Fibroblast of the conjunctiva (primary cell): Measurements from ENCODE around the gene NALCN.

Source experiments
- DNase-seq: peaks from one replicate; pipeline ENCODE4 v3.0.0-alpha.2; 2010; ENCODE audit warnings: low read depth

The NALCN gene

GRCh38 chr13:101416181-101417042 is at the start of gene NALCN:
NALCN (minus strand) TSS chr13:101416508; CDS start chr13:101399126, 17,382 bp downstream.
- no peak for DNase-seq

- DNase-seq: peak; percentile 30
Observed at GRCh38 chr13:101465877-101466276, 49.6 kb upstream of the NALCN start.

GRCh38 chr13:101457176-101457575 is 40.9 kb upstream of the NALCN start:
- DNase-seq: no peak

- peak; percentile 77 for DNase-seq
Observed at GRCh38 chr13:101455863-101456262, 39.6 kb upstream of the NALCN start.

GRCh38 chr13:101454767-101455166 is 38.5 kb upstream of the NALCN start:
- no peak for DNase-seq

- no peak for DNase-seq
Observed at GRCh38 chr13:101453784-101454201, 37.5 kb upstream of the NALCN start.

GRCh38 chr13:101452519-101453485 is 36.5 kb upstream of the NALCN start, which contains the start of gene ITGBL1:
ITGBL1 (plus strand) TSS chr13:101452675; CDS start chr13:101452834, 159 bp downstream.
- peak; percentile 52 for DNase-seq

- no peak for DNase-seq
Observed at GRCh38 chr13:101451641-101452040, 35.3 kb upstream of the NALCN start.

GRCh38 chr13:101450749-101451130 is 34.4 kb upstream of the NALCN start:
- DNase-seq: no peak

- peak; percentile 46 for DNase-seq
Observed at GRCh38 chr13:101449790-101450748, 33.8 kb upstream of the NALCN start.

GRCh38 chr13:101447852-101448251 is 31.5 kb upstream of the NALCN start:
- DNase-seq: no peak

- no peak for DNase-seq
Observed at GRCh38 chr13:101434486-101434885, 18.2 kb upstream of the NALCN start.

- no peak for DNase-seq
Observed at GRCh38 chr13:101433895-101434294, 17.6 kb upstream of the NALCN start.

GRCh38 chr13:101429733-101430132 is 13.4 kb upstream of the NALCN start:
- no peak for DNase-seq

GRCh38 chr13:101425623-101426022 is 9.3 kb upstream of the NALCN start:
- no peak for DNase-seq

- DNase-seq: no peak
Observed at GRCh38 chr13:101425156-101425471, 8.8 kb upstream of the NALCN start.

GRCh38 chr13:101424381-101425155 is 8.3 kb upstream of the NALCN start:
- no peak for DNase-seq

- DNase-seq: no peak
Observed at GRCh38 chr13:101423872-101424271, 7.6 kb upstream of the NALCN start.

- DNase-seq: no peak
Observed at GRCh38 chr13:101417501-101417900, 1.2 kb upstream of the NALCN start.

- DNase-seq: no peak
Observed at GRCh38 chr13:101417043-101417406, 717 bp upstream of the NALCN start.
